Stimulated activated CD8-positive, alpha-beta memory T cell treated with anti-CD3 and anti-CD28 coated beads, Interleukin-7, amount 100 ng/mL, for 24 hours (primary cell): ENCODE results near the gene AKT1.
"Not testable (repeated sequence)": the region's sequence is repeated elsewhere in the genome, so short reads cannot be mapped to it uniquely, and the experiment has no call there.

Experiments
- DNase-seq: peaks from one replicate; pipeline ENCODE4 v3.0.0-alpha.2; 2020; ENCODE audit warnings: low read depth

The AKT1 gene

GRCh38 chr14:104794993-104795780, at the start of gene AKT1:
TSS of gene AKT1 (minus strand) at chr14:104795748. CDS start at chr14:104792643, 3,105 bp downstream.
- no peak for DNase-seq

- no peak for DNase-seq
Observed at GRCh38 chr14:104845033-104845666, 49.6 kb upstream of the AKT1 start.

- no peak for DNase-seq
Observed at GRCh38 chr14:104844306-104845032, 48.9 kb upstream of the AKT1 start.

GRCh38 chr14:104843442-104844305, 48.1 kb upstream of the AKT1 start:
- DNase-seq, result no peak

GRCh38 chr14:104843006-104843405, 47.5 kb upstream of the AKT1 start:
- no peak for DNase-seq

GRCh38 chr14:104841730-104842129, 46.2 kb upstream of the AKT1 start:
- no peak for DNase-seq

- DNase-seq, result not testable (repeated sequence)
Observed at GRCh38 chr14:104836171-104836935, 40.8 kb upstream of the AKT1 start.

- DNase-seq, result no peak
Observed at GRCh38 chr14:104830781-104831180, 35.2 kb upstream of the AKT1 start.

- DNase-seq, result no peak
Observed at GRCh38 chr14:104827177-104828055, 31.9 kb upstream of the AKT1 start.

- no peak for DNase-seq
Observed at GRCh38 chr14:104826861-104827176, 31.3 kb upstream of the AKT1 start.

GRCh38 chr14:104826189-104826860, 30.8 kb upstream of the AKT1 start:
- peak; percentile 92 for DNase-seq

GRCh38 chr14:104824353-104824997, 28.9 kb upstream of the AKT1 start:
- no peak for DNase-seq

GRCh38 chr14:104822821-104823615, 27.5 kb upstream of the AKT1 start:
- DNase-seq, result no peak

GRCh38 chr14:104821971-104822608, 26.5 kb upstream of the AKT1 start:
- DNase-seq, result no peak

- no peak for DNase-seq
Observed at GRCh38 chr14:104821229-104821945, 25.8 kb upstream of the AKT1 start.

- DNase-seq, result no peak
Observed at GRCh38 chr14:104820669-104821228, 25.2 kb upstream of the AKT1 start.

- no peak for DNase-seq
Observed at GRCh38 chr14:104819361-104819781, 23.8 kb upstream of the AKT1 start.
